ENCODE results near the gene MMGT1.
"Not testable (repeated sequence)": the region's sequence is repeated elsewhere in the genome, so short reads cannot be mapped to it uniquely, and the experiment has no call there.

MMGT1 gene

DNA sequence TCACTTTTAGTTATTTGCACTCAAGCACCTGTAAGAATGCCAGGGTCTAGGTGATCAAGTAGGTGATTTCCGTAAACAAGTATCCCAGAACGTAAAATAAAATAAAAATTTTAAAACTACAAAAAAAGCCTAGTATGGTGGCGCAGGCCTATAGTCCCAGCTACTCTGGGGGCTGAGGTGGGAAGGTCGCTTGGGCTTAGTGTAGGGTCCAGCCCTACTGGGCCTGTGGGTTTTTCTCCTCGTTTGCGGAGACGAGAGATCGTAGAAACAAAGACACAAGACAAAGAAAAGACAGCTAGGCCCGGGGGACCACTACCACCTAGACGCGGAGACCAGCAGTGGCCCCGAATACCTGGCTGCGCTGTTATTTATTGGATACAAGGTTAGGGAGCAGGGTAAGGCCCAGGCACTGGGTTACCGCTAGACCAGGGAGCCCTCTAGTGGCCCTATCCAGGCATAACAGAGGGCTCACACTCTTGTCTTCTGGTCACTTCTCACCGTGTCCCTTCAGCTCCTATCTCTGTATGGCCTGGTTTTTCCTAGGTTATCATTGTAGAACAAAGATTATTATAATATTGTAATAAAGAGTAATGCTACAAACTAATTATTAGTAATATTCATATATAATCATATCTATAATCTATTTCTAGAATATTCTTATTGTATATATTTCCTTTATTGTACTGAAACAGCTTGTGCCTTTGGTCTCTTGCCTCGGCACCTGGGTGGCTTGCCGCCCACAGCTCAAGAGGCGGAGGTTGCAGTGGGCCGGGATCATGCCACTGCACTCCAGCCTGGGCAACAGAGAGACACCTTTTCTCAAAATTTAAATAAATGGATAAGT is 41.9 kb downstream of the MMGT1 start:
- DNase-seq (ENCODE audit: low spot score): no peak
- Histone ChIP-seq H3K27ac (no peak overlapping the region), H3K4me3 (no peak overlapping the region)
- TF ChIP-seq, protein P1, sequence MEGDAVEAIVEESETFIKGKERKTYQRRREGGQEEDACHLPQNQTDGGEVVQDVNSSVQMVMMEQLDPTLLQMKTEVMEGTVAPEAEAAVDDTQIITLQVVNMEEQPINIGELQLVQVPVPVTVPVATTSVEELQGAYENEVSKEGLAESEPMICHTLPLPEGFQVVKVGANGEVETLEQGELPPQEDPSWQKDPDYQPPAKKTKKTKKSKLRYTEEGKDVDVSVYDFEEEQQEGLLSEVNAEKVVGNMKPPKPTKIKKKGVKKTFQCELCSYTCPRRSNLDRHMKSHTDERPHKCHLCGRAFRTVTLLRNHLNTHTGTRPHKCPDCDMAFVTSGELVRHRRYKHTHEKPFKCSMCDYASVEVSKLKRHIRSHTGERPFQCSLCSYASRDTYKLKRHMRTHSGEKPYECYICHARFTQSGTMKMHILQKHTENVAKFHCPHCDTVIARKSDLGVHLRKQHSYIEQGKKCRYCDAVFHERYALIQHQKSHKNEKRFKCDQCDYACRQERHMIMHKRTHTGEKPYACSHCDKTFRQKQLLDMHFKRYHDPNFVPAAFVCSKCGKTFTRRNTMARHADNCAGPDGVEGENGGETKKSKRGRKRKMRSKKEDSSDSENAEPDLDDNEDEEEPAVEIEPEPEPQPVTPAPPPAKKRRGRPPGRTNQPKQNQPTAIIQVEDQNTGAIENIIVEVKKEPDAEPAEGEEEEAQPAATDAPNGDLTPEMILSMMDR (IDR thresholded peaks at IDR 0.05): peak; percentile 57

DNA sequence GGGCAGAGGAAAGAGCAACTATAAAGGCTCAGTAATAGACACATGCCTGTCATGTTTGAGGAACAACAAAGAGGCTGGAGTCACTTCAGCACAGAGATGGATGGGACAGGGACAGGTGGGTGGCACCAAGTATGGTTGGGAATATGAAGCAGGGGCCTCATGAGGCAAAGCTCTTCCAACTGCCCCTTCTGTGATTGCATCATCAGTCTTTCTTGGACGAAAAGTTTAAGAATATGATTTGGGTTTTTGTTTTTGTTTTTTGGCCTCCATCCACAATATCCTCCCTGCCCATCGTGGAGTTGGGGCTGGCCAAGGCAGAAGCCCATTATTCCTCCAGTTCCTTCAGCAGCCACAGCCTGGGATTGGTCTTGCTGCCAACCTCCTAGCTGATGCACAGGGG is 45.9 kb downstream of the MMGT1 start:
- no peak overlapping the region for H3K4me3 ChIP-seq
- H3K27ac ChIP-seq: no peak overlapping the region
- no peak for DNase-seq (ENCODE audit: low spot score)
- TF ChIP-seq, protein P1 (IDR thresholded peaks at IDR 0.05): no peak

DNA sequence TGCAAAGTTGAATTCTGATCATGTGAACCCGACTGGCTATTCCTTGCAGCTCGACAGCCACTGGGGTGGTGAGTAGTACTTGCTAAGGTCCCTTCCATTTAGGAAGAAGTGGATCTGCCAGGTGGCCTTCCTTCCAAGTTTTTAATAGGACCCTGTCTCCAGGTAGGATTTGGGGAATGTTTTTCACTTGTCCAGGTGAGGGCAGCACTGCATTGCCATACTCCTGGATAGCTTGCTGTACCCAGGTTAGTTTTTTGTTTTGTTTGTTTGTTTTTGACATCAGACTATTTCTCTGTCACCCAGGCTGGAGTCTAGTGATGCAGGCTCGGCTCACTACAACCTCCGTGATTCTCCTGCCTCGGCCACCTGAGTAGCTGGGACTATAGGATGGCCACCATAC is 50.4 kb downstream of the MMGT1 start:
- H3K4me3 ChIP-seq: no peak overlapping the region
- no peak for DNase-seq (ENCODE audit: low spot score)
- TF ChIP-seq, protein P1 (IDR thresholded peaks at IDR 0.05): no peak
- no peak overlapping the region for H3K27ac ChIP-seq

DNA sequence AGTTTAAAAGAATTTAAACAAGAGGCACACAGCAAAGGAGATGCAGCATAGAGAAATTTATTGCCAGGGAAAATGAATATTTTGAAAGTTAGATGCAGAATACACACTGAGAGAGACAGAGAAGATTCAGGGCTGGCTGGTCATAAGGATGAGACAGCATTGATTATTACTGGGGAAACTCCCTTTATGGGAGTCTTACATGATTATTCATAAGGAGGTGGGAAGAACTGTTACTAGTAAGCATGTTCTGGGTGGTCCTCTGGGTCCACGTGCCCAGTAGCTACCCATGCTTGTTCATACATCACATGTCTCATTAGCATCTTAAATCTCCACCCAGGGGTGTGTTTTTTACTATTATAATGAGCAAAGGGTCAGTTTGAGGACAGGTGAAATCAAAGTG is 53.3 kb downstream of the MMGT1 start:
- not testable (repeated sequence) for H3K27ac ChIP-seq; DNase-seq (ENCODE audit: low spot score); H3K4me3 ChIP-seq

DNA sequence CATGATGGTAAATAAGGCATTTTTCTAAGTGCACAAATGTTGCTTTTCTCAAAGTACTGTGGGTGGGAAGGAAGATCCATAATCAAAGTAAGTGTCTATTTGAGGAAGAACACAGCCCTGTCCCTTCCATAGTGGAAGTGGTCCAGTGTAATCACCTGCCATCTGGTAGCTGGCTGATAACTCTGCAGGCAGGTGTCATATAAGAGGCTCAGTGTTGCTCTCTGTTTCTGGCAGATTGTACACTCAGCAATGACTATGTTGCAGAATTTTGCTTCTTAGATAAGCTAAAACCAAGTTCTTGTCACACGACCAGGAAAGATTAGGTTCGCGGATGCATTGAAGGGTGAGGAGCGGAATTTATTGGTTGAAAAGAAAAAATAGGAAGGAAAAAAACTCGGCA is 59.4 kb downstream of the MMGT1 start:
- TF ChIP-seq, protein P1 (IDR thresholded peaks at IDR 0.05): no peak
- Histone ChIP-seq H3K4me3 (no peak overlapping the region), H3K27ac (no peak overlapping the region)
- DNase-seq (ENCODE audit: low spot score): no peak
